ENCODE results near the gene MESD. TPM values are rescaled to one million over a fixed set of nuclear protein-coding genes. Genes with fewer than 3 reads are reported as not detected.

The MESD gene
- polyA plus RNA-seq, 1 donor from 2014 or later = 16.3 TPM

DNA sequence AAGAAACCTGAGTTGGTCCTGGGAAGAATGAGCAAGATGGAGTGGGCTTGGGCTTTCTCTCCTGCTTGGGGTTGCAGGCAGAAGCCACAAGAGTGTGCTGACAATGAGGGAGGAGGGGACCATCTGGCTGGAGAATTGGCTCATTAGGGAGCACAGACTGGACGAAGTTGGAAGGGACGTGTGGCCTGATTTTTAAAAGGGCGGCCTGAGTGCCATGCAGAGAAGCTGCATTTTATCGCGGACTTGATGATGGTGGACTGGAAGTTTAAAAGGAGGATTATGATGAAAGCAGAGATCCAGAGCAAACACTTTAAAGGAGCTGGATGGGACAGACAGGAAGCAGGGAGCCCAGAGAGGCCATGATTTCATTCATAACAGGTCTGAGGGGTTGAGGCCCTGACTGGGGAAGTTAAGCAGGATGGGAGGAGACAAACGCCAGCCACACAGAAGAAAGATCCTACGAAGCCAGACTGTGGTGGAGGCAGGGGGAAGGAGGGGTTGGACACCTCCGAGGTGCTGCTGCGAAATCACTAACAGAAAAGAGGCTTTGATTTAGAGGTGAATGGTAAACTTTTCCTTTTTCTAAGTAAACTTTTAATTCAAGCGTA lies 34.8 kb upstream of the MESD start:
- no peaks in the 10 kb centered on the region for H3K79me2 ChIP-seq (replicated peaks; ENCODE audit: insufficient read depth, low read length)
- no peaks in the 10 kb centered on the region for H3K9me3 ChIP-seq (ENCODE audit: low read length)
- H3K9me2 ChIP-seq (ENCODE audit: insufficient read depth, low read length) = no peaks in the 10 kb centered on the region
- H2AFZ ChIP-seq (ENCODE audit: low read depth, low read length) = no peak overlapping the region
- no peaks in the 10 kb centered on the region for H3K27me3 ChIP-seq (ENCODE audit: insufficient read depth, low read depth, low read length)
- no peaks in the 10 kb centered on the region for H3K36me3 ChIP-seq (ENCODE audit: insufficient read depth, low read length)
- TF ChIP-seq CTCF (IDR thresholded peaks at IDR 0.05; ENCODE audit: poor library complexity, severe bottlenecking) = no peak
- no peak for TF ChIP-seq SMC3 (conservative IDR thresholded peaks at IDR 0.05; ENCODE audit: poor library complexity)
- TF ChIP-seq TAF1 (IDR thresholded peaks at IDR 0.05; ENCODE audit: low read depth) = no peak
- TF ChIP-seq EP300 (conservative IDR thresholded peaks at IDR 0.05; ENCODE audit: poor library complexity, severe bottlenecking) = no peak
- no peak for TF ChIP-seq MXI1 (conservative IDR thresholded peaks at IDR 0.05; ENCODE audit: poor library complexity, severe bottlenecking)
- no peak for TF ChIP-seq POLR2AphosphoS5 (IDR thresholded peaks at IDR 0.05)
- TF ChIP-seq REST (IDR thresholded peaks at IDR 0.05; ENCODE audit: borderline replicate concordance) = no peak
- no peak for TF ChIP-seq EZH2 (IDR thresholded peaks at IDR 0.05; ENCODE audit: borderline replicate concordance, insufficient read depth, low read length, poor library complexity, severe bottlenecking)
- no peak for TF ChIP-seq RAD21 (conservative IDR thresholded peaks at IDR 0.05)
- no peak overlapping the region for H3K4me3 ChIP-seq (ENCODE audit: low read length)
- H4K20me1 ChIP-seq (ENCODE audit: insufficient read depth) = no peaks in the 10 kb centered on the region
- H3F3A ChIP-seq (ENCODE audit: insufficient read depth, low read length, poor library complexity, severe bottlenecking) = no peaks in the 10 kb centered on the region
- no peak overlapping the region for H3K9ac ChIP-seq (ENCODE audit: low read length)
- no peak overlapping the region for H3K4me2 ChIP-seq (ENCODE audit: low read length)
- no peak overlapping the region for H3K27ac ChIP-seq (ENCODE audit: low read length)

DNA sequence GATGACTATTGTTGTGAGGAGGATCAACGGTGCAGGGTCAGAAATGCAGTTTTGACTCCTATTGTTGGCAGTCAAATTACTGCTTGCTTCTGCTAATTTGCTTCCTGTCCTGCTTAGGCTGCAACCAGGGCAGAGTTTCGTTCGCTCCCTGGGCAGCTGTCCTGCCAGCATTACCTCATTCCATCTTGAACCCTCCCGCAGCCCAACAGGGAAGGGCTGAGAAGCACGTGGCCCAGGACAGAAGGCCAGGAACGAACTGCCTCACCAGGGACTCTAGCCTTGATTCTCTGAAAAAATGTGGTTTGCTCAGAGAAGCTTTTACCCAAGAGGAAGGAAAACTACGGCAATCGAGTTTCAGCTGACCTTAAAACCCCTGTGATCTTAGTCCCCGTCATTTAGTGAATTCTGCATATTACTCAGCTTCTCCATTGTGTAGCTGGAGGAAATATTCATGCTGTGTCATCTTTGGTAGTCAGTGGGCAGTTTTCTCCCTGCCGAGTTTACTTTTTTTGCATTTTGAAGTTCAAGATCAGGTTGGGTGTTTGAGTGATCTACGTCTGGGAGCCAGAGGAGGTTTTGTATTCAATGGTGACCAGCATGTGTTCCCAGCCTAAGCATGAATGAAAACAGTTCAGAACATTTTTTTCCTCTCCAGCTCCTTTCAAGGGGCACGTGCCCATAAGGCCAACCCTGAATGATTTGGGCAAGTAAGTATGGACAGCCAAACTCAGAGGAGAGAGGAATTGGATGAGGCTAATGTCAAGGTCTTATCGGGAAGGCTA lies 34.1 kb upstream of the MESD start:
- no peak overlapping the region for H2AFZ ChIP-seq (ENCODE audit: low read depth, low read length)
- H4K20me1 ChIP-seq (ENCODE audit: insufficient read depth) = no peaks in the 10 kb centered on the region
- H3F3A ChIP-seq (ENCODE audit: insufficient read depth, low read length, poor library complexity, severe bottlenecking) = no peaks in the 10 kb centered on the region
- H3K4me3 ChIP-seq (ENCODE audit: low read length) = no peak overlapping the region
- no peaks in the 10 kb centered on the region for H3K9me3 ChIP-seq (ENCODE audit: low read length)
- no peak overlapping the region for H3K9ac ChIP-seq (ENCODE audit: low read length)
- no peaks in the 10 kb centered on the region for H3K27me3 ChIP-seq (ENCODE audit: insufficient read depth, low read depth, low read length)
- no peaks in the 10 kb centered on the region for H3K9me2 ChIP-seq (ENCODE audit: insufficient read depth, low read length)
- H3K36me3 ChIP-seq (ENCODE audit: insufficient read depth, low read length) = no peaks in the 10 kb centered on the region
- H3K27ac ChIP-seq (ENCODE audit: low read length) = no peak overlapping the region
- H3K79me2 ChIP-seq (replicated peaks; ENCODE audit: insufficient read depth, low read length) = no peaks in the 10 kb centered on the region
- no peak overlapping the region for H3K4me2 ChIP-seq (ENCODE audit: low read length)
- no peak for TF ChIP-seq EP300 (conservative IDR thresholded peaks at IDR 0.05; ENCODE audit: poor library complexity, severe bottlenecking)
- TF ChIP-seq MXI1 (conservative IDR thresholded peaks at IDR 0.05; ENCODE audit: poor library complexity, severe bottlenecking) = no peak
- no peak for TF ChIP-seq POLR2AphosphoS5 (IDR thresholded peaks at IDR 0.05)
- TF ChIP-seq RAD21 (conservative IDR thresholded peaks at IDR 0.05) = no peak
